Memory B cell (primary cell): ENCODE results near the gene MMGT1.
"Not testable (repeated sequence)": the region's sequence is repeated elsewhere in the genome, so short reads cannot be mapped to it uniquely, and the experiment has no call there.

Experiments used
- ATAC-seq: fragments of 150-1000 bp; cut with Tn5 transposase; 2 replicates; pipeline ENCODE4 v1.10.0; 2021; ENCODE audit warnings: low read depth, mild to moderate bottlenecking, moderate library complexity
- DNase-seq, 2 donors: peaks; one replicate each; pipeline ENCODE4 v3.0.0; 2022; ENCODE audit warnings: low spot score in 2 of 2
- H3K27ac Mint-ChIP-seq: one replicate; pipeline ENCODE4 v1.8.0; 2022; ENCODE audit warnings: mild to moderate bottlenecking, moderate library complexity, mixed read lengths
- H3K27me3 Mint-ChIP-seq: one replicate; pipeline ENCODE4 v1.8.0; 2022; ENCODE audit warnings: mixed read lengths
- H3K36me3 Mint-ChIP-seq: one replicate; pipeline ENCODE4 v1.8.0; 2022; ENCODE audit warnings: mild to moderate bottlenecking, mixed read lengths
- H3K4me1 Mint-ChIP-seq: one replicate; pipeline ENCODE4 v1.8.0; 2022; ENCODE audit warnings: mixed read lengths
- H3K4me3 Mint-ChIP-seq: one replicate; pipeline ENCODE4 v1.8.0; 2022; ENCODE audit warnings: mild to moderate bottlenecking, moderate library complexity, mixed read lengths
- H3K9me3 Mint-ChIP-seq: one replicate; pipeline ENCODE4 v1.8.0; 2022; ENCODE audit warnings: mixed read lengths

The MMGT1 gene

DNA sequence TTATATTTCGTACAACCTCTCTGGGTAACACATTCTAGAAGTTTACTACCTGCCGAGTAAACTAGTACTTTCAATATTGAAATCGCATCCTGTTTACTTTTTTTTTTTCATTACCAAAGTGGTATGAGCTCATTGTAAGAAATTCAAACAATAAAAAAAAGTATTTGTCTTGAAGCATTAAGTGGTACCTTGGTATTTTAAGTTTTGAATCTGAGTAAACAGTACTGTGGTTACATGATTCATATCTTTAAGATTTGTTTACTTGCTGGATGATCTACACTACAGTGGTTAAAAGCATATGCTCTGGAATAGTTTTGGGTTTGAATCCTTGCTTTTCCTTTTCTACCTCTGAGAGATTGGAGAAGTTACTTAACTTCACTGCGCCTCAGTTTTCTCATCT lies 3.8 kb upstream of the MMGT1 start:
- DNase-seq (no peak), ATAC-seq (no peak)
- no peak overlapping the region for H3K27ac Mint-ChIP-seq
- H3K36me3 Mint-ChIP-seq = no peaks in the 10 kb centered on the region
- H3K27me3 Mint-ChIP-seq = no peaks in the 10 kb centered on the region
- no peaks in the 10 kb centered on the region for H3K9me3 Mint-ChIP-seq
- peaks cover 14% of the 10 kb centered on the region for H3K4me1 Mint-ChIP-seq
- H3K4me3 Mint-ChIP-seq = no peak overlapping the region

DNA sequence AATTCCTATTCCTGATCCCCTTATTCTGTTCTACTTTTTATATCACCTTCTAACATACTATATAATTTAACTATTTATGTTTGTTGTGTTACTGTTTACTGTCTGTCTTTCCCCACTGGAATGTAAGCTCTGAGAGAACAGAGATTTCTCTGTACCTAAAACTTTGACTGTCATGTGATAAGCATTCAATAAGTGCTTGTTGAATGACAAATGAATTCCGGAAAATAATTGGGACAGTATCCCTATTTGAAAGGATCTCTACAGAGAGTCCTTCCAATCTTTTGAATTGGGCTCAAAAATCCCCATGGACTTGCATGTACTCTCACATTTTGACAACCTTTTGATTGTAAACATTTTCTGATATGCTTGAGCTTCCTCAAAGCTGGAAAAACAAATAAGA lies 1.6 kb upstream of the MMGT1 start:
- no peak overlapping the region for H3K27ac Mint-ChIP-seq
- H3K27me3 Mint-ChIP-seq = no peaks in the 10 kb centered on the region
- H3K36me3 Mint-ChIP-seq = no peaks in the 10 kb centered on the region
- no peak overlapping the region for H3K4me3 Mint-ChIP-seq
- ATAC-seq (no peak), DNase-seq (no peak)
- peaks cover 13% of the 10 kb centered on the region for H3K4me1 Mint-ChIP-seq
- H3K9me3 Mint-ChIP-seq = no peaks in the 10 kb centered on the region

DNA sequence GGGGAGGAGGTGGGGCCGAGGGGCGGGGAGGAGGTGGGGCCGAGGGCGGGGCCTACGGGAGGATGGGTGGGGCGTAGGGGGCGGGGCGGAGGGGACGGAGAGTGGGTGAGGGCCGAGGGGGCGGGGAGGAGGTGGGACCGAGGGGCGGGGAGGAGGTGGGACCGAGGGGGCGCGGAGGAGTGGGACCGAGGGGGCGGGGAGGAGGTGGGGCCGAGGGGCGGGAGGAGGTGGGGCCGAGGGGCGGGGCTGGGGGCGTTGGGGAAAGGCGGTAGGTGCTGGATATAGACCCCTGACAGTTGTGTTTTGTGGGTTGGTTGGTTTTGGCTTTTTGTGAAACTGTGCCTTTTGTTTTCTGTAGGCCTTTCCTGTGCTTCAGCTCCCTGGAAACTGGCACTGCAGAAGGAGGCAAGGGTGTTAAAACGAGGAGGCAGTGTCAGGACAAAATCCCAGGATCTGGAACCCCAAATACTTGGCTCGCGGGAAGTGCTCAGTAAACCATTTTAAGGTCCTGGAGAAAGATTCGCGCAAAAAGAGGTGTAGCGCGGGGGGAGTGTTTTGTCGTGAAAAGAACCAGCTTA lies 580 bp upstream of the MMGT1 start:
- no peaks in the 10 kb centered on the region for H3K27me3 Mint-ChIP-seq
- H3K36me3 Mint-ChIP-seq = no peaks in the 10 kb centered on the region
- H3K4me1 Mint-ChIP-seq = peaks cover 13% of the 10 kb centered on the region
- H3K4me3 Mint-ChIP-seq = peak overlapping the region; percentile 80
- no peak overlapping the region for H3K27ac Mint-ChIP-seq
- H3K9me3 Mint-ChIP-seq = no peaks in the 10 kb centered on the region
- ATAC-seq = peak; percentile 30
- DNase-seq = no peak

DNA sequence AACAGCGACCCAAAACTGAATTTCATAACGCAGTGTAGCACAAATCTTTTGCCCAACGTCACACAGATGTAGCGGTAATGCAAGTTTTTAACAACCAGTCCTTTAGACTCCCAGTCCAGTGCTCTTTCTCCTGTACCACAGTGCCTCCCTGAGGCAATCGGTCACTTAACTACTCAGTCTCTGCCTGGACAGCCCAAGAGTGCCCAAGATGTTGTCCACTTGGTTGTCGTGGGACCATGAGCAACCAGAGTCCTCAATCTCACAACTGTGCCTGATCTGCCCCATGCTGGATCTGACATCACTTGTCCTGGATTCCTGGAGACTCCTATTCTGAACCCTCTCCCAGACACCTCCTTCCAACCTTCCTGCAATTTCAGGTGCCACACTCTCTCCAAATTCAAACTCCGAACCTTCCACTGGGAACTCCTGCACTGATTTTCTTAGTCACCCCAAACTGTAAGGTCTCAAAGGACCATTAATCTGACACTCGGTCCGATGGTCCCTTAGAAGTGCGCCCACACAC lies 702 bp downstream of the MMGT1 start:
- peaks cover 13% of the 10 kb centered on the region for H3K4me1 Mint-ChIP-seq
- no peaks in the 10 kb centered on the region for H3K27me3 Mint-ChIP-seq
- no peaks in the 10 kb centered on the region for H3K9me3 Mint-ChIP-seq
- H3K27ac Mint-ChIP-seq = peak overlapping the region; percentile 99
- no peak for DNase-seq
- no peaks in the 10 kb centered on the region for H3K36me3 Mint-ChIP-seq
- no peak for ATAC-seq
- H3K4me3 Mint-ChIP-seq = peak overlapping the region; percentile 98

DNA sequence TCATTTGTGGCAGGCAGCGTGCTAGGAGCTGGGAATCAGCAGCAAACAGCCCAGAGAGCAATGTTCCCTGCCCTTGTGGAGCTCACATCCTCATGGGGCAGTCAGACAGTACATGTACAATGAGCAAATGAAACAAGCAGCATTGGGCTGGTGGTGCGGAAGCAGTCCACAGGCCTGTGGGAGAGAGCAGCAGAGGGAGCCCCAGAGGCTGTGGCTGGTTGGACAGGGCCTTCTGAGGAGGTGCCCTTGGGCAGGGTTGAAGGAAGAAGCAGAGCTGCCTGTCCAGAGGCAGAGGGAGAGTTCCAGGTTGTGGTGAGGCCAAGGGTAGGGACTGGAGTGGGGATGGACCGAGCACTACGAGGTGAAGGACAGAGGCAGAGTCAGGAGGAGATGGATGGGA lies 22.5 kb downstream of the MMGT1 start:
- Mint-ChIP-seq H3K27me3 (no peaks in the 10 kb centered on the region), H3K4me3 (no peak overlapping the region), H3K36me3 (peaks cover 5% of the 10 kb centered on the region), H3K9me3 (no peaks in the 10 kb centered on the region), H3K4me1 (no peaks in the 10 kb centered on the region), H3K27ac (no peak overlapping the region)
- no peak for DNase-seq
- ATAC-seq = no peak

DNA sequence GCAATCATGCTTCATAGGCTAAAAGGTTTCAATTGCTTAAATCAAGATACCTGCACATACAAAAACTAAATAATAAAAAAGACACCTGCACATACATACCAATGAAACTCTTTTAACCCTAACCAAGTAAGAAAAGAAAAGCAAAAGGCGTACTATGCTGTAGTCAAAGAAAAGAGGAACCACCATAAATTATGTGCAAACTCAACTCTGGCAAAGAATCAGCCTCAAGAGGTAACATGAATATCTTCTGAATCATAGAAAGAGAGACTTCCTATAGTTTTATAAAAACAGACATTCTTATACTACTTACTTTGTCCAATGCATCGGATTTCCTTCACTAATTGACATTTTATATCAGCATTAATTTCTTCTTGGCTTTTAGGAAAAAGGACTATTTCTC lies 29.3 kb downstream of the MMGT1 start:
- ATAC-seq = no peak
- Mint-ChIP-seq H3K9me3 (no peaks in the 10 kb centered on the region), H3K36me3 (peaks cover 8% of the 10 kb centered on the region), H3K27me3 (no peaks in the 10 kb centered on the region), H3K4me3 (no peak overlapping the region), H3K27ac (no peak overlapping the region), H3K4me1 (no peaks in the 10 kb centered on the region)
- no peak for DNase-seq

DNA sequence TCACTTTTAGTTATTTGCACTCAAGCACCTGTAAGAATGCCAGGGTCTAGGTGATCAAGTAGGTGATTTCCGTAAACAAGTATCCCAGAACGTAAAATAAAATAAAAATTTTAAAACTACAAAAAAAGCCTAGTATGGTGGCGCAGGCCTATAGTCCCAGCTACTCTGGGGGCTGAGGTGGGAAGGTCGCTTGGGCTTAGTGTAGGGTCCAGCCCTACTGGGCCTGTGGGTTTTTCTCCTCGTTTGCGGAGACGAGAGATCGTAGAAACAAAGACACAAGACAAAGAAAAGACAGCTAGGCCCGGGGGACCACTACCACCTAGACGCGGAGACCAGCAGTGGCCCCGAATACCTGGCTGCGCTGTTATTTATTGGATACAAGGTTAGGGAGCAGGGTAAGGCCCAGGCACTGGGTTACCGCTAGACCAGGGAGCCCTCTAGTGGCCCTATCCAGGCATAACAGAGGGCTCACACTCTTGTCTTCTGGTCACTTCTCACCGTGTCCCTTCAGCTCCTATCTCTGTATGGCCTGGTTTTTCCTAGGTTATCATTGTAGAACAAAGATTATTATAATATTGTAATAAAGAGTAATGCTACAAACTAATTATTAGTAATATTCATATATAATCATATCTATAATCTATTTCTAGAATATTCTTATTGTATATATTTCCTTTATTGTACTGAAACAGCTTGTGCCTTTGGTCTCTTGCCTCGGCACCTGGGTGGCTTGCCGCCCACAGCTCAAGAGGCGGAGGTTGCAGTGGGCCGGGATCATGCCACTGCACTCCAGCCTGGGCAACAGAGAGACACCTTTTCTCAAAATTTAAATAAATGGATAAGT lies 41.9 kb downstream of the MMGT1 start:
- no peaks in the 10 kb centered on the region for H3K36me3 Mint-ChIP-seq
- H3K9me3 Mint-ChIP-seq = no peaks in the 10 kb centered on the region
- H3K27me3 Mint-ChIP-seq = no peaks in the 10 kb centered on the region
- peak; percentile 44 for ATAC-seq
- H3K27ac Mint-ChIP-seq = no peak overlapping the region
- no peak overlapping the region for H3K4me3 Mint-ChIP-seq
- DNase-seq = peak; percentile 25 to 36
- no peaks in the 10 kb centered on the region for H3K4me1 Mint-ChIP-seq

DNA sequence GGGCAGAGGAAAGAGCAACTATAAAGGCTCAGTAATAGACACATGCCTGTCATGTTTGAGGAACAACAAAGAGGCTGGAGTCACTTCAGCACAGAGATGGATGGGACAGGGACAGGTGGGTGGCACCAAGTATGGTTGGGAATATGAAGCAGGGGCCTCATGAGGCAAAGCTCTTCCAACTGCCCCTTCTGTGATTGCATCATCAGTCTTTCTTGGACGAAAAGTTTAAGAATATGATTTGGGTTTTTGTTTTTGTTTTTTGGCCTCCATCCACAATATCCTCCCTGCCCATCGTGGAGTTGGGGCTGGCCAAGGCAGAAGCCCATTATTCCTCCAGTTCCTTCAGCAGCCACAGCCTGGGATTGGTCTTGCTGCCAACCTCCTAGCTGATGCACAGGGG lies 45.9 kb downstream of the MMGT1 start:
- Mint-ChIP-seq H3K27me3 (no peaks in the 10 kb centered on the region), H3K4me3 (no peak overlapping the region), H3K4me1 (no peaks in the 10 kb centered on the region), H3K27ac (no peak overlapping the region), H3K9me3 (no peaks in the 10 kb centered on the region), H3K36me3 (no peaks in the 10 kb centered on the region)
- no peak for ATAC-seq
- no peak for DNase-seq

DNA sequence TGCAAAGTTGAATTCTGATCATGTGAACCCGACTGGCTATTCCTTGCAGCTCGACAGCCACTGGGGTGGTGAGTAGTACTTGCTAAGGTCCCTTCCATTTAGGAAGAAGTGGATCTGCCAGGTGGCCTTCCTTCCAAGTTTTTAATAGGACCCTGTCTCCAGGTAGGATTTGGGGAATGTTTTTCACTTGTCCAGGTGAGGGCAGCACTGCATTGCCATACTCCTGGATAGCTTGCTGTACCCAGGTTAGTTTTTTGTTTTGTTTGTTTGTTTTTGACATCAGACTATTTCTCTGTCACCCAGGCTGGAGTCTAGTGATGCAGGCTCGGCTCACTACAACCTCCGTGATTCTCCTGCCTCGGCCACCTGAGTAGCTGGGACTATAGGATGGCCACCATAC lies 50.4 kb downstream of the MMGT1 start:
- Mint-ChIP-seq H3K27ac (no peak overlapping the region), H3K4me3 (no peak overlapping the region), H3K9me3 (no peaks in the 10 kb centered on the region), H3K27me3 (no peaks in the 10 kb centered on the region), H3K36me3 (no peaks in the 10 kb centered on the region), H3K4me1 (peaks cover 4% of the 10 kb centered on the region)
- no peak for DNase-seq
- ATAC-seq = no peak

DNA sequence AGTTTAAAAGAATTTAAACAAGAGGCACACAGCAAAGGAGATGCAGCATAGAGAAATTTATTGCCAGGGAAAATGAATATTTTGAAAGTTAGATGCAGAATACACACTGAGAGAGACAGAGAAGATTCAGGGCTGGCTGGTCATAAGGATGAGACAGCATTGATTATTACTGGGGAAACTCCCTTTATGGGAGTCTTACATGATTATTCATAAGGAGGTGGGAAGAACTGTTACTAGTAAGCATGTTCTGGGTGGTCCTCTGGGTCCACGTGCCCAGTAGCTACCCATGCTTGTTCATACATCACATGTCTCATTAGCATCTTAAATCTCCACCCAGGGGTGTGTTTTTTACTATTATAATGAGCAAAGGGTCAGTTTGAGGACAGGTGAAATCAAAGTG lies 53.3 kb downstream of the MMGT1 start:
- not testable (repeated sequence) for H3K4me1 Mint-ChIP-seq

DNA sequence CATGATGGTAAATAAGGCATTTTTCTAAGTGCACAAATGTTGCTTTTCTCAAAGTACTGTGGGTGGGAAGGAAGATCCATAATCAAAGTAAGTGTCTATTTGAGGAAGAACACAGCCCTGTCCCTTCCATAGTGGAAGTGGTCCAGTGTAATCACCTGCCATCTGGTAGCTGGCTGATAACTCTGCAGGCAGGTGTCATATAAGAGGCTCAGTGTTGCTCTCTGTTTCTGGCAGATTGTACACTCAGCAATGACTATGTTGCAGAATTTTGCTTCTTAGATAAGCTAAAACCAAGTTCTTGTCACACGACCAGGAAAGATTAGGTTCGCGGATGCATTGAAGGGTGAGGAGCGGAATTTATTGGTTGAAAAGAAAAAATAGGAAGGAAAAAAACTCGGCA lies 59.4 kb downstream of the MMGT1 start:
- ATAC-seq = no peak
- no peaks in the 10 kb centered on the region for H3K36me3 Mint-ChIP-seq
- H3K27ac Mint-ChIP-seq = no peak overlapping the region
- H3K4me1 Mint-ChIP-seq = no peaks in the 10 kb centered on the region
- no peak for DNase-seq
- H3K27me3 Mint-ChIP-seq = no peaks in the 10 kb centered on the region
- no peak overlapping the region for H3K4me3 Mint-ChIP-seq
- no peaks in the 10 kb centered on the region for H3K9me3 Mint-ChIP-seq

More for the DNA sequence above, 53.3 kb downstream of the MMGT1 start:
- not testable (repeated sequence) for H3K36me3 Mint-ChIP-seq, H3K27ac Mint-ChIP-seq, H3K9me3 Mint-ChIP-seq, ATAC-seq, DNase-seq, H3K27me3 Mint-ChIP-seq, H3K4me3 Mint-ChIP-seq
